VCaP (cell line): ENCODE data around the gene RAB44.
A peak's percentile ranks its signal among the peaks of the same experiment; 100 is the strongest.
"Not testable (repeated sequence)": the region's sequence is repeated elsewhere in the genome, so short reads cannot be mapped to it uniquely, and the experiment has no call there.

Experiments used
- H3K27ac ChIP-seq: fragments of 450-650 bp; 2 replicates; pipeline ENCODE4 v1.5.1; 2017
- TF ChIP-seq, protein P1 (sequence below): fragments of 450-650 bp; conservative IDR thresholded peaks from 2 replicates; pipeline ENCODE4 v1.5.1; 2017; ENCODE audit warnings: mild to moderate bottlenecking, moderate library complexity

The RAB44 gene

DNA sequence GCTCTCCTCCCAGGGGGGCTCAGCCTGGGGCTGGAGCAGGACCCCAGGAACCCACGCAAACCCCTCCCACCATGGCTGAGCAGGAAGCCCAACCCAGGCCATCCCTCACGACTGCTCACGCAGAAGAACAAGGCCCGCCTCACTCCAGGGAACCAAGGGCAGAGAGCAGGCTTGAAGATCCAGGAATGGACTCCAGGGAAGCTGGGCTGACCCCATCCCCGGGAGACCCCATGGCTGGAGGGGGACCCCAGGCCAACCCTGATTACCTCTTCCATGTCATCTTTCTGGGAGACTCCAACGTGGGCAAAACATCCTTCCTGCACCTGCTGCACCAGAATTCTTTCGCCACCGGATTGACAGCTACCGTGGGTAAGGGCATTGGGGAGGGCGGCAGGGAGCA is 24.7 kb downstream of the RAB44 start:
- TF ChIP-seq, protein P1, sequence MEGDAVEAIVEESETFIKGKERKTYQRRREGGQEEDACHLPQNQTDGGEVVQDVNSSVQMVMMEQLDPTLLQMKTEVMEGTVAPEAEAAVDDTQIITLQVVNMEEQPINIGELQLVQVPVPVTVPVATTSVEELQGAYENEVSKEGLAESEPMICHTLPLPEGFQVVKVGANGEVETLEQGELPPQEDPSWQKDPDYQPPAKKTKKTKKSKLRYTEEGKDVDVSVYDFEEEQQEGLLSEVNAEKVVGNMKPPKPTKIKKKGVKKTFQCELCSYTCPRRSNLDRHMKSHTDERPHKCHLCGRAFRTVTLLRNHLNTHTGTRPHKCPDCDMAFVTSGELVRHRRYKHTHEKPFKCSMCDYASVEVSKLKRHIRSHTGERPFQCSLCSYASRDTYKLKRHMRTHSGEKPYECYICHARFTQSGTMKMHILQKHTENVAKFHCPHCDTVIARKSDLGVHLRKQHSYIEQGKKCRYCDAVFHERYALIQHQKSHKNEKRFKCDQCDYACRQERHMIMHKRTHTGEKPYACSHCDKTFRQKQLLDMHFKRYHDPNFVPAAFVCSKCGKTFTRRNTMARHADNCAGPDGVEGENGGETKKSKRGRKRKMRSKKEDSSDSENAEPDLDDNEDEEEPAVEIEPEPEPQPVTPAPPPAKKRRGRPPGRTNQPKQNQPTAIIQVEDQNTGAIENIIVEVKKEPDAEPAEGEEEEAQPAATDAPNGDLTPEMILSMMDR = no peak
- no peak overlapping the region for H3K27ac ChIP-seq

DNA sequence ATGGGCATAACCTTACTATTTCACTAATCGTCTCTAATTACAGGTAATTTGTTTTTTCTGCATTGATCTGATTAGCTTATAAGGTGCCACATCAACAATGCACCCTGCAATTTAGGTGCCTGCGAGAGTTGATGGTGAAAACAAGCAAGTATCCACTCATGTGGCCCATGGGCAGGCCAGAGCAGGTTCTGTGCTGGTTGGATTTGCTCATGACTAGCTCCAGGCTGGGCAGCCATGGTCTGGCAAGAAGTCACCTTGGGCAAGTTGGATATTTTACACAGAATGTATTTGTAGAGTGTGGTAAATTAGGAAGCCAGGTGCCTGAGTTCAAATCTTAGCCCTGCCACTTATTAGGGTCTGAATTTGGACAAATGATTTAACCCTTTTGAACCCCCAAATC is 25.3 kb downstream of the RAB44 start:
- H3K27ac ChIP-seq = no peak overlapping the region
- TF ChIP-seq, protein P1 = no peak

DNA sequence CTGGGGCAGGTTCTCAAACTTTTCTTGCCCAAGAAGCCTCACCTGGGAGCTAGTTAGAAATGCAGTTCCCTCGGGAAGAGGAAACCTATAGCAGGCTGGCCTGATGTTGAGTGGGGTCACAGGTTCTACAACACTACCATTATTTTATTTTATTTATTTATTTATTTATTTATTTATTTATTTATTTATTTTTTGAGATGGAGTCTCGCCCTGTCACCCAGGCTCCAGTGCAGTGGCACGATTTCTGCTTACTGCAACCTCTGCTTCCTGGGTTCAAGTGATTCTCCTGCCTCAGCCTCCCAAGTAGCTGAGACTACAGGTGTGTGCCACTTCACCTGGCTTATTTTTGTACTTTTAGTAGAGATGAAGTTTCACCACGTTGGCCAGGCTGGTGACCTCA is 26.4 kb downstream of the RAB44 start:
- not testable (repeated sequence) for H3K27ac ChIP-seq

DNA sequence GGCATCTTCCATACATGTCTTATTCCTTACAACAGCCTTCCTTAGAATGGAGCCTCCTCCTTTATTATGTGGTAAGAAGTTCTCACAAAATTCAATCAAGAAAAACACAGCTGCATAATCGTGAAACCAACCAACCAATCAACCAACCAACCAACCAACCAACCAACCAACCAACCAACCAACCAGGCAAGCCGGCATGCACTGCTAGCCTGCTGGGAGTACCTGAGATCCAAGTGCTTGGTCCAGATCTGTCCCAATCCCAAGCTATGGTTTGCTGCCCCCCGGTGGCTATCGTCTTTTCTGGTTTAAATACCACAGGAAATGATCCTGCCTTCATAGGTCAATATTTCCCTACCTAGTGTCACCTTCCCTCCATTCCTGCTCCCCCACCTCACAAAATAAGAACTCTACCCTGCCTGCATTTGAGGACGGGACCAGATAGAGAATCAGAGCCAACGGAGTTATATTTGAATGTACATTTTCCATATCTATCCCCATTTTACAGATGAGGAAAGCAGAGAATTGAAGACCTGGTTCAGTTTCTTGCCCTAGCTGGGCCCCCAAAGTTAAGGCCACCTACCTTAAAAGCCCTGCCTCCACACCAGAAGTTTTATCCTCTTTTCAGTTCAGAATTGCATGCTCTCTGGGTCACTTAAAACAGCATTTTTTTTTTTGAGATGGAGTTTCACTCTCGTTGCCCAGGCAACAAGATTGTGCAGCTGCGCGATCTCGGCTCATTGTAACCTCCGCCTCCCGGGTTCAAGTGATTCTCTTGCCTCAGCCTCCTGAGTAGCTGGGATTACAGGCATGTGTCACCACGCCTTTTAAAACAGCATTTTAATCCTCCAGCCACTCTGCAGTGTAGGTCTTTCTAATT is 27.1 kb downstream of the RAB44 start:
- no peak overlapping the region for H3K27ac ChIP-seq
- TF ChIP-seq, protein P1 = peak; percentile 83

DNA sequence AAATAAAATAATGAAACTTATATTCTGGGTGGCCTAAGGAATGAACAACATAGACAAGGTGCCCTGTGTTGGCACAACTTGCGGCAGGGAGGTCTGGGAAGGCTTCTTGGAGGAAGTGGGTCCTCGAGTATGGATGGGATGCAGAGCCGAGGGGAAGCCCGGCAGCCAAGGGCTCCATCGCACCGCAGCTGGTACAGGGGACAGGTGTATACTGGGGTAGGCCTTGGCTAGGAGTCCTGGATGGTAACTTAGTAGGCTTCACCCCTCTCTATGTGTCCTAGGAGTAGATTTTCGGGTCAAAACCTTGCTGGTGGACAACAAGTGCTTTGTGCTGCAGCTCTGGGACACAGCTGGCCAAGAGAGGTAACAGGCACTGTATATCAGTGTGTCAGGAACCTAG is 28.0 kb downstream of the RAB44 start:
- H3K27ac ChIP-seq = no peak overlapping the region
- TF ChIP-seq, protein P1 = no peak

DNA sequence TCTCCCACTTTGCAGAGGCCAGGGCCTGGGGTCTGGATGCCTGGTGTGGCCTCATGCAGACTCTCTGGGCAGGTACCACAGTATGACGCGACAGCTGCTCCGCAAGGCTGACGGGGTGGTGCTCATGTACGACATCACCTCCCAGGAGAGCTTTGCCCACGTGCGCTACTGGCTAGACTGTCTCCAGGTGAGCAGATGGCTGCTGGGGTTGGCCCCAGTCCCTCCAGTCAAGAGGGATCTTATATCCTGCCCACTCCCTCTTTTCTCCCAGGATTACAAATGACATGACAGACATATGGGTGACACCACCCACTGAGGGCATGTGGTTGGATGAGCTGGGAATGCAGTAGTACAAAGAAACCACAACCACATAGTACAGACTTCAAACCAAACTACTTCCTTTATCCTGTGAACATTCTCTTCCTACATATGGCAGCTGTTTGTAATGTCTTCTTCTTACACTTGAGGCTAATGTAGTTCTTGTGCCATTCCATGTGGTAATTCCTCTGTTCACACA is 29.9 kb downstream of the RAB44 start:
- TF ChIP-seq, protein P1 = no peak
- H3K27ac ChIP-seq = no peak overlapping the region

DNA sequence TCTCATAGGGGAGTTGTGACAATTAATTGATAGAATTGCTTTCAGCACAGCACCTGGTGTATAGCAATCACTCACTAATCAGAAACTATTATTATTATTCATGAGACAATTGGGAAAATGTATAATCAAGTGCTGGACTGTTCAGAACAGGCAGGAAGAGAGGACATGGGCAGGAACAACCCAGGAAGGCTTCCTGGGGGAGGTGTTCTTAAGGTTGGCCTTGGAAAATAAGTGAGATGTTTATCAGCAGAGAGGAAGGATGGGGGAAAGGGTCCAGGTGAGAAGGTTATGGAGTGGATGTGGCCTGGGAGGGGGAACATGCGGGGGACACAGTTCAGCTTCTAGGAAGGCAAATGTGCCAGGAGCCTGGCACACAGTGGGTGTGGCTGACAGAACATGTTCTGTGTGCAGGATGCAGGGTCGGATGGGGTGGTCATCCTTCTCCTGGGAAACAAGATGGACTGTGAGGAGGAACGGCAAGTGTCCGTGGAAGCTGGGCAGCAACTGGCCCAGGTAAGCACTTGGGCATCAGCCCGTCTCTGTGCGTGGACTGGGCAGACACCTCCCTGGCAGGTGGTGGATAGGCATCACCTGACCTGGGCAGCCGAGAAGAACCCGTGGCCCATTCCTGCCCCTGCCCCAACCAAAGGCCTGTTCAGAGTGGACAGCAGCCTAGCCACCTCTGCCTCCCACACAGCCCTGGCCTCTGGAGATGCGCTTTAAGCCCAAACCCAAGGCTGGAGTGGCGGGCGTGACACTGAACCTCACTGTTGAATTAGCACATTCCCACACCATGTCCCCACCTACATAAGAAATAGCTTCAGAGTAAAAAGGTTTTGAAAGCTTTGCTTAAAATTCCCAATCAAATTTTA is 30.9 kb downstream of the RAB44 start:
- no peak overlapping the region for H3K27ac ChIP-seq
- TF ChIP-seq, protein P1 = no peak
